K562 (cell line): ENCODE results near the gene KATNB1. TPM values are rescaled to one million over a fixed set of nuclear protein-coding genes. Genes with fewer than 3 reads are reported as not detected.

ENCODE experiments used
- ATF7 ChIP-seq: fragments of 450-650 bp; IDR thresholded peaks from 2 replicates; pipeline ENCODE4 v1.7.1; 2014; ENCODE audit warnings: mild to moderate bottlenecking, moderate library complexity
- BRF1 ChIP-seq: IDR thresholded peaks from 3 replicates; pipeline ENCODE4 v1.6.1; 2011; ENCODE audit warnings: borderline replicate concordance, mild to moderate bottlenecking; ENCODE audit not compliant: insufficient read length; ENCODE audit errors: extremely low read depth
- CEBPB ChIP-seq: fragments of 450-650 bp; IDR thresholded peaks from 2 replicates; pipeline ENCODE4 v1.6.1; 2016; ENCODE audit warnings: missing genetic modification characterization, missing compliant biosample characterization
- CHAMP1 ChIP-seq: fragments of 450-650 bp; IDR thresholded peaks from 2 replicates; pipeline ENCODE4 v1.6.1; 2016; ENCODE audit warnings: mild to moderate bottlenecking
- CREB1 ChIP-seq, 2 experiments: sonication (generic) in 1 of 2; formaldehyde crosslinking in 1 of 2; IDR thresholded peaks; 2 replicates each; pipeline versions ENCODE4 v1.6.1 to v1.8.0; 2012 to 2022; ENCODE audit warnings: inconsistent platforms in 1 of 2, mild to moderate bottlenecking in 1 of 2, missing genetic modification reagents in 1 of 2, moderate library complexity in 1 of 2
- CXXC5 ChIP-seq: fragments of 250-450 bp; sonication (Bioruptor Pico); IDR thresholded peaks from 2 replicates; pipeline ENCODE4 v1.8.0; 2022; ENCODE audit warnings: inconsistent platforms, mild to moderate bottlenecking, moderate library complexity
- ERF ChIP-seq: fragments of 450-650 bp; formaldehyde crosslinking; IDR thresholded peaks from 2 replicates; pipeline ENCODE4 v1.4.0; 2020; ENCODE audit warnings: mild to moderate bottlenecking, mixed read lengths
- FOXP1 ChIP-seq: sonication (generic); formaldehyde crosslinking; IDR thresholded peaks from 2 replicates; pipeline ENCODE4 v1.8.0; 2022; ENCODE audit warnings: mild to moderate bottlenecking, missing genetic modification reagents
- KLF16 ChIP-seq: IDR thresholded peaks from 2 replicates; pipeline ENCODE4 v1.6.1; 2016; ENCODE audit warnings: antibody characterized with exemption
- MBD1 ChIP-seq: fragments of 250-450 bp; sonication (Bioruptor Pico); IDR thresholded peaks from 2 replicates; pipeline ENCODE4 v1.8.0; 2022; ENCODE audit warnings: inconsistent platforms
- MNT ChIP-seq, 2 experiments: fragments of 450-650 bp; conservative IDR thresholded peaks; 2 replicates each; pipeline ENCODE4 v1.6.1; 2017; ENCODE audit warnings: mild to moderate bottlenecking in 2 of 2, moderate library complexity in 2 of 2
- NBN ChIP-seq: fragments of 450-650 bp; IDR thresholded peaks from 2 replicates; pipeline ENCODE4 v1.6.1; 2016; ENCODE audit warnings: low read depth, mild to moderate bottlenecking
- NFE2 ChIP-seq: IDR thresholded peaks from 2 replicates; pipeline ENCODE4 v1.6.1; 2014; ENCODE audit warnings: antibody characterized with exemption, low read depth
- RBBP5 ChIP-seq: fragments of 200-600 bp; sonication (generic); IDR thresholded peaks from 2 replicates; pipeline ENCODE4 v1.6.1; 2012; ENCODE audit warnings: borderline replicate concordance, mild to moderate bottlenecking, low read length, control low read depth, inconsistent platforms; ENCODE audit not compliant: insufficient read depth, poor library complexity, severe bottlenecking
- SMAD1 ChIP-seq: fragments of 150-350 bp; IDR thresholded peaks from 2 replicates; pipeline ENCODE4 v1.6.1; 2014; ENCODE audit warnings: low read length, low read depth; ENCODE audit not compliant: partially characterized antibody
- SMARCA5 ChIP-seq: fragments of 450-650 bp; IDR thresholded peaks from 2 replicates; pipeline ENCODE4 v1.6.1; 2016
- TAF1 ChIP-seq: IDR thresholded peaks from 2 replicates; pipeline ENCODE4 v1.6.1; 2011; ENCODE audit warnings: mild to moderate bottlenecking, low read length, moderate library complexity; ENCODE audit not compliant: insufficient read depth, control insufficient read depth, severe bottlenecking; ENCODE audit errors: extremely low read depth
- THAP12 ChIP-seq: fragments of 250-450 bp; sonication (Bioruptor Pico); IDR thresholded peaks from 2 replicates; pipeline ENCODE4 v1.9.0; 2021; ENCODE audit warnings: mild to moderate bottlenecking, inconsistent platforms
- ZNF589 ChIP-seq: fragments of 200-800 bp; sonication (Bioruptor generic); IDR thresholded peaks from 2 replicates; pipeline ENCODE4 v1.6.1; 2016; ENCODE audit warnings: low read depth, missing genetic modification characterization, missing compliant biosample characterization
- polyA plus RNA-seq, 8 experiments: library from polyadenylated mRNA; depleted of rRNA in 4 of 8; stranded (reverse) in 5 of 8; unstranded in 3 of 8; fragments of >200 nt; fragmentation: Nextera tagmentation in 2 of 8; fragmentation: Illumina TruSeq in 1 of 8; extraction: Ambion mirVana in 2 of 8; extraction: Trizol in 1 of 8; gene quantifications; 2 replicates each; pipeline versions ENCODE4 v1.2.1 to v1.2.3, GENCODE V29; 2011 to 2014; ENCODE audit warnings: inconsistent platforms in 1 of 8, missing spikeins in 1 of 8
- total RNA-seq, 7 experiments: library from RNA; depleted of rRNA in 6 of 7; stranded (reverse); fragments of >200 nt in 6 of 7; fragmentation: Illumina TruSeq in 2 of 7; extraction: Trizol in 2 of 7; gene quantifications; 2 replicates each; pipeline versions ENCODE4 v1.2.1 to v1.2.3, GENCODE V29; 2011 to 2021; ENCODE audit warnings: low replicate concordance in 1 of 7

KATNB1 gene
- total and polyA plus RNA-seq, 9 of the 15 experiments (the other 6 are each of a cell fraction or from before 2014, with no cell fraction given), result 1.2 to 52.6 (median 21.9) TPM

GRCh38 chr16:57802341-57803133, 67.0 kb downstream of the KATNB1 start, which contains the start of gene KIFC3 (continued):
- TF ChIP-seq CXXC5 (CRISPR knock-in tag) (peak; percentile 98), ATF7 (peak; percentile 39; the same call in 1 of the 2 replicates), MBD1 (CRISPR knock-in tag) (no peak), NBN (0 out of 2 replicates have a peak, but pooled peaks have one; percentile 24), MNT (conservative IDR thresholded peaks at IDR 0.05) (peak; percentile 91 to 95), SMARCA5 (peak; percentile 75), TAF1 (peak; percentile 39), ERF (CRISPR knock-in tag) (peak; percentile 82; the same call in 1 of the 2 replicates), CEBPB (tag) (no peak), KLF16 (0 out of 2 replicates have a peak, but pooled peaks have one; percentile 22), RBBP5 (peak; percentile 12), CHAMP1 (no peak), ZNF589 (peak; percentile 55; the same call in 1 of the 2 replicates), THAP12 (CRISPR knock-in tag) (0 out of 2 replicates have a peak, but pooled peaks have one; percentile 8), FOXP1 (CRISPR knock-in tag) (peak; percentile 86), NFE2 (no peak), BRF1 (no peak), CREB1 (IDR thresholded peaks at IDR 0.05) (no peak), CREB1 (CRISPR knock-in tag; IDR thresholded peaks at IDR 0.05) (no peak), SMAD1 (no peak)
